Activated CD8-positive, alpha-beta T cell treated with anti-CD3 and anti-CD28 coated beads for 36 hours (primary cell): ENCODE results near the gene TNFRSF6B. TPM values are rescaled to one million over a fixed set of nuclear protein-coding genes. Genes with fewer than 3 reads are reported as not detected.

ENCODE experiments used
- ATAC-seq: fragments of 200-7000 bp; cut with Tn5 transposase; one replicate; pipeline ENCODE4 v1.10.0; 2021; ENCODE audit warnings: mild to moderate bottlenecking, moderate library complexity
- CTCF ChIA-PET: fragments of 350-600 bp; sonication (Branson Sonifier 250); formaldehyde crosslinking; loops from one replicate; lab custom pipeline; 2021; ENCODE audit warnings: antibody characterized with exemption; lab: Charles Lee
- POLR2A ChIA-PET: fragments of 350-600 bp; sonication (Branson Sonifier 250); formaldehyde crosslinking; loops from one replicate; lab custom pipeline; 2021; ENCODE audit warnings: antibody characterized with exemption; lab: Charles Lee
- DNase-seq: peaks from one replicate; pipeline ENCODE4 v3.0.0-alpha.2; 2020
- H3K27ac Mint-ChIP-seq: one replicate; pipeline ENCODE4 v1.8.0; 2021; ENCODE audit warnings: mild to moderate bottlenecking, mixed read lengths
- H3K27me3 Mint-ChIP-seq: one replicate; pipeline ENCODE4 v1.8.0; 2021; ENCODE audit warnings: mixed read lengths
- H3K36me3 Mint-ChIP-seq: one replicate; pipeline ENCODE4 v1.8.0; 2021; ENCODE audit warnings: low read depth, mixed read lengths
- H3K4me1 Mint-ChIP-seq: one replicate; pipeline ENCODE4 v1.8.0; 2021; ENCODE audit warnings: low read depth, mixed read lengths
- H3K4me3 Mint-ChIP-seq: one replicate; pipeline ENCODE4 v1.8.0; 2021; ENCODE audit warnings: mild to moderate bottlenecking, moderate library complexity, mixed read lengths
- H3K9me3 Mint-ChIP-seq: one replicate; pipeline ENCODE4 v1.8.0; 2021; ENCODE audit warnings: mixed read lengths
- CTCF ChIP-seq: fragments of 200-600 bp; IDR thresholded peaks from one replicate; pipeline ENCODE4 v1.8.0; 2022; ENCODE audit warnings: antibody characterized with exemption, mild to moderate bottlenecking
- intact Hi-C: fragments of 100-400 bp; cut with micrococcal nuclease; formaldehyde crosslinking; loops from one replicate; pipeline ENCODE4 v1.10.0; 2022
- total RNA-seq, 2 experiments: library from RNA; stranded (reverse); gene quantifications; one replicate each; pipeline ENCODE4 v1.2.3, GENCODE V29; 2021

The TNFRSF6B gene
- total RNA-seq, 2 experiments from 2014 or later = not detected

- Mint-ChIP-seq H3K36me3 (peaks cover 18% of the 10 kb centered on the region), H3K27ac (no peak overlapping the region), H3K9me3 (no peaks in the 10 kb centered on the region), H3K27me3 (no peaks in the 10 kb centered on the region), H3K4me3 (no peak overlapping the region), H3K4me1 (peaks cover 26% of the 10 kb centered on the region)
- ATAC-seq (no peak), DNase-seq (no peak)
- intact Hi-C loops = no loop called here
- TF ChIP-seq CTCF = no peak
- CTCF ChIA-PET = no interaction called here
- POLR2A ChIA-PET = interaction anchor here (0.7 to 2.7 kb wide), 4 partner anchors 8 to 173 kb away, joined by 3 to 13 read pairs (median 4); partner anchors contain the start of gene RTEL1
These were observed 1.6 kb upstream of the TNFRSF6B start for GRCh38 chr20:63694584-63695423.

- DNase-seq = no peak
- ChIA-PET POLR2A (interaction anchor here (0.8 to 2.7 kb wide), 6 partner anchors 9 to 174 kb away, joined by 3 to 13 read pairs (median 4); partner anchors contain the start of gene ABHD16B), CTCF (interaction anchor here (0.8 kb wide), 1 partner anchor 89 kb away, joined by 3 read pairs; no protein-coding TSS in a partner anchor)
- Mint-ChIP-seq H3K27ac (peak overlapping the region; percentile 25), H3K36me3 (peaks cover 18% of the 10 kb centered on the region), H3K27me3 (no peaks in the 10 kb centered on the region), H3K4me3 (no peak overlapping the region), H3K4me1 (peaks cover 26% of the 10 kb centered on the region), H3K9me3 (no peaks in the 10 kb centered on the region)
- ATAC-seq = no peak
- TF ChIP-seq CTCF = no peak
- intact Hi-C loops = no loop called here
These were observed 787 bp upstream of the TNFRSF6B start for GRCh38 chr20:63695424-63696305.

GRCh38 chr20:63696306-63696627 is 185 bp upstream of the TNFRSF6B start:
- no peak overlapping the region for H3K4me3 Mint-ChIP-seq
- no peak for TF ChIP-seq CTCF
- DNase-seq = peak; percentile 72
- intact Hi-C loops = no loop called here
- no peaks in the 10 kb centered on the region for H3K9me3 Mint-ChIP-seq
- peak overlapping the region; percentile 25 for H3K27ac Mint-ChIP-seq
- peaks cover 26% of the 10 kb centered on the region for H3K4me1 Mint-ChIP-seq
- ChIA-PET POLR2A (interaction anchor here (0.8 to 2.7 kb wide), 5 partner anchors 9 to 174 kb away, joined by 3 to 13 read pairs (median 4); partner anchors contain the start of gene ABHD16B), CTCF (interaction anchor here (0.8 kb wide), 1 partner anchor 88 kb away, joined by 3 read pairs; no protein-coding TSS in a partner anchor)
- H3K36me3 Mint-ChIP-seq = peaks cover 18% of the 10 kb centered on the region
- H3K27me3 Mint-ChIP-seq = no peaks in the 10 kb centered on the region
- peak; percentile 75 for ATAC-seq

GRCh38 chr20:63697357-63697867 is 960 bp downstream of the TNFRSF6B start:
- DNase-seq (no peak), ATAC-seq (no peak)
- CTCF ChIA-PET = interaction anchor here (0.6 to 1.3 kb wide), 2 partner anchors 158 to 160 kb away, joined by 3 read pairs; no protein-coding TSS in a partner anchor
- no peak for TF ChIP-seq CTCF
- no peak overlapping the region for H3K4me3 Mint-ChIP-seq
- POLR2A ChIA-PET = interaction anchor here (0.8 to 2.7 kb wide), 6 partner anchors 9 to 159 kb away, joined by 3 to 16 read pairs (median 8); partner anchors contain the start of genes ARFRP1, LIME1 and ZGPAT
- intact Hi-C loops = no loop called here
- peaks cover 26% of the 10 kb centered on the region for H3K4me1 Mint-ChIP-seq
- no peak overlapping the region for H3K27ac Mint-ChIP-seq
- H3K9me3 Mint-ChIP-seq = no peaks in the 10 kb centered on the region
- no peaks in the 10 kb centered on the region for H3K27me3 Mint-ChIP-seq
- H3K36me3 Mint-ChIP-seq = peaks cover 16% of the 10 kb centered on the region
